Lung microvascular endothelial cell (primary cell): ENCODE measurements around the gene METTL6. TPM values are rescaled to one million over a fixed set of nuclear protein-coding genes. Genes with fewer than 3 reads are reported as not detected.
A peak's percentile ranks its signal among the peaks of the same experiment; 100 is the strongest.

Experiments used
- DNase-seq, 2 donors: peaks; one replicate each; pipeline versions ENCODE4 v3.0.0 to v3.0.0-alpha.2; 2010; ENCODE audit warnings: low read depth in 2 of 2
- total RNA-seq: library from RNA; depleted of rRNA; stranded (reverse); fragments of >200 nt; gene quantifications from 2 replicates; pipeline ENCODE4 v1.2.1, GENCODE V29; 2014

The METTL6 gene
- total RNA-seq, 1 donor from 2014 or later: 20.6 TPM

DNA sequence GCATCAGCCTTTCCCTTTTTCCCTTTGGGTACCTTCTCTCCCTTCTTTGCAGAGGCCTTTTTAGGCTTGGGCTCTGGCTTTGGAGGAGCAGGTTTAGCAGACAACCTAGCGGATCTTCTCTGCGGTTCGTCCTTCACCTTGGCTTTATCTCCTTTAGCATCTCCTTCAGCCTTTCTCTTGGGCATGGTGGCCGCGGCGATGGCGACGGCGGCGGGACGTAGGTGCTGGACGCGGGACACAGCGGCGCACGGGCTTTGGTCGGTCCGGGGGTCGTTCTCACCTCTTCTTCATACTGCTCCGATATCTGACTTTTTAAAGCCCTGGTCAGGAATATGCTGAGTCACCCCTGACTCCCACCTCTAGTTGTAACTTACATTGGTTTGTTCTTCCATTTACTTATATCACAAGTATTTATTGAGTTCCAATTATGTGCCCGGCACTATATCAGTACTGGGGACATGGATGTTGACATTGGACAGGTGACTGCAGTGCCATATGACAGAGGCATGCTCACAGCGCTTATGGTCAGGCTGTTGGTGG is 51.8 kb downstream of the METTL6 start:
- no peak for DNase-seq

DNA sequence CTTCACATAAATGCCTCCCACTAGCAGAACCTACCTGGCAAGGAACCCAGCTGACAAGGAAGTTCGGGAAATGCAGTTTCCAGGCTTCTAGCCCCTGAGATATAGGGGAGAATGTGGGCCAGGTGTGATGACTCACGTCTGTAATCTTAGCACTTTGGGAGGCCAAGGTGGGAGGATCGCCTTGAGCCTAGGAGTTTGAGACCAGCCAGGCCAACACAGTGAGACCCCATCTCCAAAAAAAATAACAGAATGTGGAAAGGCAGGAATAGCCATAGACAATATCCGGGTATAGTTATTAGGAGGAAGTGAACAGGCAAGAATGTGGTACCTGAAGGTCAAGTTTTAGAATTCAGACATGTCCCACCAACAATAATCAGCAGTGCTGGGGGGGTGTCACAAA is 54.4 kb downstream of the METTL6 start:
- DNase-seq: no peak

- DNase-seq: peak in 1 of 2 donors; percentile 63
Observed at GRCh38 chr3:15368561-15369135, 58.7 kb downstream of the METTL6 start.

GRCh38 chr3:15367059-15367458 is 60.3 kb downstream of the METTL6 start:
- DNase-seq: peak; percentile 19 to 54

- DNase-seq: peak in 1 of 2 donors; percentile 17
Observed at GRCh38 chr3:15364078-15364477, 63.3 kb downstream of the METTL6 start.

GRCh38 chr3:15361494-15362214 is 65.7 kb downstream of the METTL6 start:
- peak in 1 of 2 donors; percentile 13 for DNase-seq

DNA sequence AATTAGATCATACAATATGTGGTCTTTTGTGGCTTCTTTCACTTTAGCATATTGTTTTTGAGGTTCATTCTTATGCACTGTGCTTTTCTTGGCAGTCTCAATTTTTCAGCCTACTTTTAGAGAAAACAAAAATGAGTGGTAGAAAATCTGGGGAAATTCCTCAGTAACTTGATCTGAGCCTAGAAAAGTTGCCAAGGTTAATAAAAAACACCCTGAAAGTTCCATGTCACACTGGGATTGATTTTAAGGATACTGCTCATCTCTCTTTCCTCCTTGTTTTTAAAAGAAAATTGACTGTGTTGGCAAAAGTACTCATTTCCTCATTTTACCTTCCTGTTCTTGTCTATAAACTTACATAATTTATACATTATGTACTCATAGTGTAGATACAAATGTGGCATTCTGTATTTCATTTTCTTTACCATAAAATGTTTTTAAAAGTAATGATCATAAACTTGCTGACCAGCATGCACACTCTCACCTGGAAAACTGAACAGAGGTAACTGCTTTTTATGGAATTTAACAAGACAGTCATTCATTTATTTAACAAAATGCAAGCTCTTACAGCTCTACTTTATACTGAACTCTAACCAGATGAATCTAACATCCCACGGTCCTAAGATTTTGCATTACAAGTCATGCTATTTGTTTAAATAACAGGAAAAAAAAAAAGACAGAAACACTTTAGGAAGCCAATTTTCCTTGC is 66.4 kb downstream of the METTL6 start:
- peak; percentile 13 to 14 for DNase-seq

Other genes with a start within 250 kb of the METTL6 start
- 16.3 and 27.0 TPM in 2 replicates for gene CAPN7, start 221.3 kb downstream of the METTL6 start, total RNA-seq
- 42.3 and 43.4 TPM in 2 replicates for gene SH3BP5, start 95.0 kb downstream of the METTL6 start, total RNA-seq
- 12.0 and 15.1 TPM in 2 replicates for gene EAF1, start 54 bp upstream of the METTL6 start, total RNA-seq
- 0.40 and 0.44 TPM in 2 replicates for gene COLQ, start 94.2 kb upstream of the METTL6 start, total RNA-seq
- 24.8 and 26.2 TPM in 2 replicates for gene HACL1, start 174.0 kb upstream of the METTL6 start, total RNA-seq
- 29.9 and 41.1 TPM in 2 replicates for gene BTD, start 174.2 kb upstream of the METTL6 start, total RNA-seq